ENCODE results near the gene HID1. TPM values are rescaled to one million over a fixed set of nuclear protein-coding genes. Genes with fewer than 3 reads are reported as not detected.

HID1 gene
- total RNA-seq, 1 experiment from 2014 or later, result 43.8 TPM

GRCh38 chr17:74925242-74925641, 47.3 kb downstream of the HID1 start:
- H3K27me3 ChIP-seq (ENCODE audit: insufficient read depth, low read length), result peaks cover 4% of the 10 kb centered on the region; the same call in 1 of the 2 replicates
- H3K9me2 ChIP-seq (ENCODE audit: insufficient read depth), result no peaks in the 10 kb centered on the region
- H3K4me1 ChIP-seq (ENCODE audit: control insufficient read depth in 1 of 2, insufficient read depth in 2 of 2, low read length in 2 of 2), result peaks cover 20 to 45% of the 10 kb centered on the region in 2 experiments
- BruUV-seq (replicated peaks), result no TSS peak
- no peak overlapping the region for H3K4me3 ChIP-seq (replicated peaks in 1 of 2; ENCODE audit: low read depth in 1 of 2, low read length in 2 of 2)
- ChIA-PET CTCF (interaction anchor here (1.3 to 2.8 kb wide), 2 partner anchors 32 to 37 kb away, joined by 3 to 21 read pairs; no protein-coding TSS in a partner anchor), RAD21 (ENCODE audit: low non-redundant PET in 1 of 2, low total read pairs in 2 of 2, uncharacterized antibody in 2 of 2, unreplicated experiment in 2 of 2) (interaction anchor here in 1 of 2 experiments (1.2 kb wide), 1 partner anchor 35 kb away, joined by 4 read pairs; no protein-coding TSS in a partner anchor), POLR2A (no interaction called here)
- H3K4me2 ChIP-seq (ENCODE audit: low read length), result no peak overlapping the region
- H3K27ac ChIP-seq (ENCODE audit: low read depth, low read length), result no peak overlapping the region
- DNase-seq (ENCODE audit: low read depth, low spot score) (no peak), ATAC-seq (no peak)
- no peaks in the 10 kb centered on the region for H3K9me3 ChIP-seq (ENCODE audit: control insufficient read depth in 1 of 2, insufficient read depth in 1 of 2, low read depth in 1 of 2, low read length in 2 of 2)
- no peak for TF ChIP-seq CEBPB (IDR thresholded peaks at IDR 0.05; ENCODE audit: low read depth)
- no peak for TF ChIP-seq ZFX (IDR thresholded peaks at IDR 0.05)
- TF ChIP-seq ELF1 (IDR thresholded peaks at IDR 0.05; ENCODE audit: borderline replicate concordance, low read depth), result no peak
- TF ChIP-seq SP1 (IDR thresholded peaks at IDR 0.05; ENCODE audit: low read depth), result no peak
- no peak for TF ChIP-seq ZBTB33 (IDR thresholded peaks at IDR 0.05; ENCODE audit: extremely low read depth, insufficient replicate concordance, low read length)
- no peak for TF ChIP-seq RAD21 (IDR thresholded peaks at IDR 0.05; ENCODE audit: low read depth)
- no peak for TF ChIP-seq CBX3 (IDR thresholded peaks at IDR 0.05; ENCODE audit: low read depth)
- TF ChIP-seq JUND (IDR thresholded peaks at IDR 0.05), result no peak
- no peak overlapping the region for H2AFZ ChIP-seq (ENCODE audit: low read depth, low read length, poor library complexity, severe bottlenecking)
- H4K20me1 ChIP-seq (ENCODE audit: insufficient read depth), result no peaks in the 10 kb centered on the region
- H3K9ac ChIP-seq (ENCODE audit: low read length), result no peak overlapping the region
- intact Hi-C loops (cut with micrococcal nuclease), result no loop called here
- H3K36me3 ChIP-seq (ENCODE audit: control insufficient read depth in 1 of 2, insufficient read depth in 2 of 2, low read length in 2 of 2), result no peaks in the 10 kb centered on the region
- H3K79me2 ChIP-seq (ENCODE audit: insufficient read depth, low read length), result no peaks in the 10 kb centered on the region
